ENCODE results near the gene PTPN1.

Gene PTPN1

DNA sequence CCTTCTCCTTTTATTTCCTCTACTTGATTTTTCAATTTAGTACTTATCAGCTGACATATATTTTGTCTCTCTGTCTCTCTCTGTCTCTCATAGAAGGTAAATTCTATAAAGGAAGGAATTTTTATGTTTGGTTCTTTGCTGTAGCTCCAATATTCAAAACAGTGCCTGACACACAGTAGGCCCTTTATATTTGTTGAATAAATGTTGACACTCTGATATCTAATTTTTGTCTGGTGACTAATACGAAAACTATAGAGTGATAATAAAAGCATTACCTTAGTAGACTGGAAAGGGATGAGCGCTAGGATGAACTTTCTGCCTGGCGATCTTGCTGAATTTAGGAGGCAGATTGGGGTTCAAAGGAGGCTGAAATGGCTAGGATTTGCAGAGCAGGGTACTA, 42.8 kb downstream of the PTPN1 start:
- TF ChIP-seq, protein P1, sequence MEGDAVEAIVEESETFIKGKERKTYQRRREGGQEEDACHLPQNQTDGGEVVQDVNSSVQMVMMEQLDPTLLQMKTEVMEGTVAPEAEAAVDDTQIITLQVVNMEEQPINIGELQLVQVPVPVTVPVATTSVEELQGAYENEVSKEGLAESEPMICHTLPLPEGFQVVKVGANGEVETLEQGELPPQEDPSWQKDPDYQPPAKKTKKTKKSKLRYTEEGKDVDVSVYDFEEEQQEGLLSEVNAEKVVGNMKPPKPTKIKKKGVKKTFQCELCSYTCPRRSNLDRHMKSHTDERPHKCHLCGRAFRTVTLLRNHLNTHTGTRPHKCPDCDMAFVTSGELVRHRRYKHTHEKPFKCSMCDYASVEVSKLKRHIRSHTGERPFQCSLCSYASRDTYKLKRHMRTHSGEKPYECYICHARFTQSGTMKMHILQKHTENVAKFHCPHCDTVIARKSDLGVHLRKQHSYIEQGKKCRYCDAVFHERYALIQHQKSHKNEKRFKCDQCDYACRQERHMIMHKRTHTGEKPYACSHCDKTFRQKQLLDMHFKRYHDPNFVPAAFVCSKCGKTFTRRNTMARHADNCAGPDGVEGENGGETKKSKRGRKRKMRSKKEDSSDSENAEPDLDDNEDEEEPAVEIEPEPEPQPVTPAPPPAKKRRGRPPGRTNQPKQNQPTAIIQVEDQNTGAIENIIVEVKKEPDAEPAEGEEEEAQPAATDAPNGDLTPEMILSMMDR (IDR thresholded peaks at IDR 0.05; ENCODE audit: low read depth, low read length), result no peak
- H3K4me3 ChIP-seq (ENCODE audit: low read depth, low read length), result no peak overlapping the region

DNA sequence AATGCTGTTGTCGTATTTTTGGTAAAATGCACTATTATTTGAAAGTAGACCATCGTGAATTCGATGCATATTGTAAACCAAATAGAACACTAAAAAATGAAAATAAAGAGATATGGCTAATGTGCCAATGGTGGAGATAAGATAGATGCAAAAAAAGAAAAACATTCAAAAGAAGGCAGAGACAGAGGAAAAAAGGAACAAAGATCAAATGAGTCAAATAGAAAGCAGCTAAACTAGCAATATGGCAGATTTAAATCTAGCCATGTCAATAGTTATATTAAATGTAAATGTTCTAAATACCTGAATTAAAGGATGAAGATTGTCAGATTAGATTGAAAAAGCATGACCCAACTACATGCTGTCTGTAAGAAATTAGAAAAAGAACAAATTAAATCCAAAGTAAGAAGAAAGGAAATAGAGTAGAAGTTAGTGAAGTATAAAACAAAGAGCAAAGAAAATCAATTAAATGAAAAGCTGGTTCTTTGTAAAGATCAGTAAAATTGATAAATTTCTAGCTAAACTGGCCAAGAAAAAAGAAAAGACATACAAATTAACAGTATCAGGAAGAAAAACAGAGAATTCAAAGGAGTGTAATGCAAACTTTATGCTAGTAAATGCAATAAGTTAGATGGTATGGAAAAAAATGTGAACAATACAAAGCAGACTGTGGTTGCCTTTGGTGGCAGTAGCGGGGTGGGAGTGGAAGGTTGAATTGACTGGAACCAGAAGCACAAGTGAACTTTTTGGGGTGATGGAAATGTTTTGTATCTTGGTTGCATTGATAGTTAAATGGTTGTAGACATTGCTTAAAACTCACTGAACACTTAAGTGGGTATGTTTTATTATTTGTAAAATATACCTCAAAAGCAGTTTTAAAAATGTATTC, 44.8 kb downstream of the PTPN1 start:
- no peak overlapping the region for H3K4me3 ChIP-seq (ENCODE audit: low read depth, low read length)
- TF ChIP-seq, protein P1 (IDR thresholded peaks at IDR 0.05; ENCODE audit: low read depth, low read length), result no peak

DNA sequence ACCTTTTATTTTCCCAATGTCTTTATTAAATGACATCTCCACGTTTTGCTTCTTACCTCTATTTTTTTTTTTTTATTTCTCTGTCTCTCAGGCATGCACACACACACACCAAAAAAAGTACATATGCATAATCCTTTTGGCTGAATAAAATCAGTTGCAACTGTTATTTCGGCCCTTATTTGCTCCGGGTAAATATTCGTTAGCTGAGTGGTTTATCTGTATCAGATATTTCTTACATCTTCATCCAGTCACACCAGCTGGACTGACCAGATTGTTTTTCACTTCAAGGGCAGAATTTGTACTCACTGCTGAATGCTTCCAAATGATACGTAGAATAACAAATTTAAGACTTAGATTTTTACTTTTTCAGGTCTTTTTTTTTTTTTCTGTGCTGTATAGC, 45.5 kb downstream of the PTPN1 start:
- TF ChIP-seq, protein P1 (IDR thresholded peaks at IDR 0.05; ENCODE audit: low read depth, low read length), result no peak
- no peak overlapping the region for H3K4me3 ChIP-seq (ENCODE audit: low read depth, low read length)

DNA sequence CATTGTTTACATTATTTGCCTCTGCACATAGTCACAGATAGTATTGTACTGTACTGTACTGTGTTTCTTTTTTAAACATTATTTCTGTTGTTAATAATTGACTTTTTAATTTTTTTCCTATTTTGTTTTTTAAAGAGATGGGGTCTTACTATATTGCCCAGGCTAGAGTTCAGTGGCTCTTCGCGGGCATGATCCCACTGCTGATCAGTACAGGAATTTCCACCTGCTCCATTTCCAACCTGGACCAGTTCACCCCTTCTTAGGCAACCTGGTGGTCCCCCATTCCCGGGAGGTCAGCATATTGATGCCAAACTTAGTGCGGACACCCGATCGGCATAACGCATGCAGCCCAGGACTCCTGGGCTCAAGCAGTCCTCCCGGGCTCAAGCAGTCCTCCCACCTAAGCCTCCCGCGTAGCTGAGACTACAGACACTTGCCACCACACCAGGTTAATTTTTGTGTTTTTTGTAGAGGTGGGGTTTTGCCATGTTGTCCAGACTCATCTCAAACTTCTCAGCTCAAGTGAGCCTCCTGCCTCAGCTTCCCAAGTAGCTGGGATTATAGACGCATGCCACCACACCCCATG, 47.5 kb downstream of the PTPN1 start:
- TF ChIP-seq, protein P1 (IDR thresholded peaks at IDR 0.05; ENCODE audit: low read depth, low read length), result no peak

DNA sequence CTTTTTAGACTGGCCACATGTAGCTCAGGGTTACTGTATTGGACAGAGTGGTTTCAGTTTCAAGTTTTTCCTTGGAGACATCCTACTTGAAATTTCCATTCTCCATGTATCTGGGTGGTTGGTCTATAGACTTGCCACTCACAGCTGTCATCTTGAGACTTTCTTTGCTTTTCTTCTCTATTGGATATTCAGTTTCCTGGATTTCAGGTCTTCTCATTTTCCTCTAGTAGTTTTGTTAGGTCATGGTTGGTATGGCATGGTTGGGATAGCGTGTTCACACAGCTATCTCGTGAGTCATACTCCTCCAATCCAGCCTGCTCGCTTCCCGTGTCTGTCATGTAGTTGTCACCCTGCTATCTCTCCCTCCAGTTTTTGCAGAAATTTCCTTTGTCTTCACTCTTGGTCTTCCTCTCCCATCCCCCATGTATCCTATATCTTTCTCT, 48.3 kb downstream of the PTPN1 start:
- TF ChIP-seq, protein P1 (IDR thresholded peaks at IDR 0.05; ENCODE audit: low read depth, low read length), result no peak

More for the DNA sequence above, 47.5 kb downstream of the PTPN1 start:
- H3K4me3 ChIP-seq (ENCODE audit: low read depth, low read length), result no peak overlapping the region

DNA sequence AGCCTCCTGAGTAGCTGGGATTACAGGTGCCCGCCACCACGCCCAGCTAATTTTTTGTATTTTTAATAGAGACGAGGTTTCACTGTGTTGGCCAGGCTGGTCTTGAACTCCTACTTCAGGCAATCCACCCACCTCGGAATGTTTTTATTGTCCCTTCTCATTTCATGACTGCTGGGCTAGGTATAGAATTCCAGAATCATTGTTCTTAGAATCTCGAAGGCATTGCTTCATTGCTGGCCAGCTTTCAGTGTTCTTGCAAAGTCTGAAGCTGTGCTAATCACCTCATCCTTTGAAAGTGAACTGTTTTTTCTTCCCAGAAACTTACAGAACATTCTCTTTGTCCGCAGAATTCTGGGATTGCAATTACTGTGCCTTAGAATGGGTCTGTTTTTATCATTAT, 49.0 kb downstream of the PTPN1 start:
- TF ChIP-seq, protein P1 (IDR thresholded peaks at IDR 0.05; ENCODE audit: low read depth, low read length), result no peak
- H3K4me3 ChIP-seq (ENCODE audit: low read depth, low read length), result no peak overlapping the region

More for the DNA sequence above, 48.3 kb downstream of the PTPN1 start:
- 0 out of 2 replicates have a peak overlapping the region, but pooled peaks have one; percentile 19 for H3K4me3 ChIP-seq (ENCODE audit: low read depth, low read length)
